SU-DHL-6 (cell line): ENCODE results near the gene PTPRQ.

ENCODE experiments used
- H2AFZ ChIP-seq: fragments of 200-600 bp; sonication (generic); 2 replicates; pipeline ENCODE4 v1.6.1; 2014; ENCODE audit warnings: low read depth, mild to moderate bottlenecking, moderate library complexity, mixed read lengths, antibody characterized with exemption, low read length; ENCODE audit not compliant: severe bottlenecking
- H3F3A ChIP-seq: fragments of 200-600 bp; shearing (Covaris generic); 2 replicates; pipeline ENCODE4 v1.6.0; 2016; ENCODE audit warnings: antibody characterized with exemption, mild to moderate bottlenecking; ENCODE audit not compliant: insufficient read depth
- H3K27ac ChIP-seq: fragments of 200-600 bp; sonication (generic); 2 replicates; pipeline ENCODE4 v1.5.1; 2016; ENCODE audit warnings: low read depth, mild to moderate bottlenecking, low read length, moderate library complexity, mixed read lengths
- H3K27me3 ChIP-seq: fragments of 200-600 bp; sonication (generic), shearing (Covaris generic); 2 replicates; pipeline ENCODE4 v1.6.0; 2014; ENCODE audit warnings: mild to moderate bottlenecking, low read length
- H3K36me3 ChIP-seq: fragments of 200-600 bp; sonication (generic); 2 replicates; pipeline ENCODE4 v1.6.1; 2014; ENCODE audit warnings: mild to moderate bottlenecking, low read length, mixed read lengths
- H3K4me2 ChIP-seq: fragments of 300-600, 200-600 bp; shearing (Covaris generic), sonication (generic); 2 replicates; pipeline ENCODE4 v1.6.0; 2014; ENCODE audit warnings: low read length, low read depth, mild to moderate bottlenecking; ENCODE audit not compliant: poor library complexity, severe bottlenecking
- H3K4me3 ChIP-seq: fragments of 200-600 bp; sonication (generic); 2 replicates; pipeline ENCODE4 v1.5.1; 2014; ENCODE audit warnings: antibody characterized with exemption, low read length, mild to moderate bottlenecking, mixed read lengths; ENCODE audit not compliant: insufficient read depth, poor library complexity, severe bottlenecking
- H3K79me2 ChIP-seq: fragments of 200-600 bp; sonication (generic); 2 replicates; pipeline ENCODE4 v1.6.1; 2014; ENCODE audit warnings: mild to moderate bottlenecking, low read length, moderate library complexity; ENCODE audit not compliant: insufficient read depth
- H3K9ac ChIP-seq: fragments of 200-600 bp; sonication (generic); 2 replicates; pipeline ENCODE4 v1.7.0; 2014; ENCODE audit warnings: mild to moderate bottlenecking, low read length
- H3K9me2 ChIP-seq: fragments of 200-600 bp; sonication (generic); replicated peaks from 2 replicates; pipeline ENCODE4 v1.6.1; 2014; ENCODE audit warnings: low read length; ENCODE audit not compliant: insufficient read depth
- H3K9me3 ChIP-seq: fragments of 200-600 bp; sonication (generic); 2 replicates; pipeline ENCODE4 v1.6.1; 2014; ENCODE audit warnings: low read length, mixed read lengths; ENCODE audit not compliant: insufficient read depth
- H4K20me1 ChIP-seq: fragments of 200-600 bp; sonication (generic); 2 replicates; pipeline ENCODE4 v1.6.1; 2014; ENCODE audit warnings: low read depth, mild to moderate bottlenecking, antibody characterized with exemption, low read length, moderate library complexity, mixed read lengths
- EZH2phosphoT487 ChIP-seq: fragments of 200-600 bp; sonication (generic), shearing (Covaris generic); conservative IDR thresholded peaks from 2 replicates; pipeline ENCODE4 v1.6.1; 2018; ENCODE audit warnings: mild to moderate bottlenecking, antibody characterized with exemption, low read length, moderate library complexity, mixed read lengths
- TF ChIP-seq, protein P1 (sequence below): fragments of 200-600 bp; sonication (generic); IDR thresholded peaks from one replicate; pipeline ENCODE4 v1.5.1; 2017; ENCODE audit warnings: antibody characterized with exemption, mild to moderate bottlenecking, low read length, moderate library complexity; ENCODE audit not compliant: insufficient read depth, poor library complexity, severe bottlenecking

The PTPRQ gene

DNA sequence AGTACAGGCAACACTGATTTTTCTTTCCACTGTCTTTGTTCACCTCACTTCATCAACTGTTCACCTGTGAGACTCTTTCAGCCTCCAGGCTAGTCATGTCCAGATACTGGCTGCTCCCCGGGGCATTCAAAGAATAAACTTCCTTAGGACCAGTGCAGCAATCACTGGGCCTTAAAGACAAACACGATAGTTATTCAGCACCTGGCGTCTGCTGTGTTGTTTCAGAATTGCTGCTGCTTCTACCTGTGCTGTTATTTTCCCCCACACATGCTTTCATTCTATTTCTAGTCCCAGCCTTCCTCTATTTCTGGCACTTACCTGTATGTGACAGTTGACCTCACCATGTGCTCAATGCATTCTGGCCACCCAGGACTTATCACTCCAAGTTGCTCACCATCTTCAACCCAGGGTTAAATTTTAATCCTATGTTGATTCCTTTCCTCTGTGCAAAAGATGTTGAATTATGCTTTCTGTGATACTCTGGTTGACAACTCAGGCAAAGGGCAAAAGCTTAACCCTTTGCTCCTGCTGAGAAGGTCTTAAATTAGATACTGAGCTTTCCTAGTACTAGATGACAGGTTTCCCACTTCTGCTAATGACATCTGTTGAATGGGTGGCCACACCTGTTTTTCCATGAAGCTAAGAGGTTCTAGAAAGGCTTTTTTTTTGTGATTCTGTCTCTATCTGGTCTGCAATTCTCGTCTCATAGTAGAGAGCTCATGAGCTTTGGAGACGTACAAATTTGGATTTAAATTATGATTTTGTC is 41.4 kb downstream of the PTPRQ start:
- no peaks in the 10 kb centered on the region for H3K36me3 ChIP-seq
- no peaks in the 10 kb centered on the region for H3K27me3 ChIP-seq
- no peak for TF ChIP-seq EZH2phosphoT487
- TF ChIP-seq, protein P1, sequence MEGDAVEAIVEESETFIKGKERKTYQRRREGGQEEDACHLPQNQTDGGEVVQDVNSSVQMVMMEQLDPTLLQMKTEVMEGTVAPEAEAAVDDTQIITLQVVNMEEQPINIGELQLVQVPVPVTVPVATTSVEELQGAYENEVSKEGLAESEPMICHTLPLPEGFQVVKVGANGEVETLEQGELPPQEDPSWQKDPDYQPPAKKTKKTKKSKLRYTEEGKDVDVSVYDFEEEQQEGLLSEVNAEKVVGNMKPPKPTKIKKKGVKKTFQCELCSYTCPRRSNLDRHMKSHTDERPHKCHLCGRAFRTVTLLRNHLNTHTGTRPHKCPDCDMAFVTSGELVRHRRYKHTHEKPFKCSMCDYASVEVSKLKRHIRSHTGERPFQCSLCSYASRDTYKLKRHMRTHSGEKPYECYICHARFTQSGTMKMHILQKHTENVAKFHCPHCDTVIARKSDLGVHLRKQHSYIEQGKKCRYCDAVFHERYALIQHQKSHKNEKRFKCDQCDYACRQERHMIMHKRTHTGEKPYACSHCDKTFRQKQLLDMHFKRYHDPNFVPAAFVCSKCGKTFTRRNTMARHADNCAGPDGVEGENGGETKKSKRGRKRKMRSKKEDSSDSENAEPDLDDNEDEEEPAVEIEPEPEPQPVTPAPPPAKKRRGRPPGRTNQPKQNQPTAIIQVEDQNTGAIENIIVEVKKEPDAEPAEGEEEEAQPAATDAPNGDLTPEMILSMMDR, result no peak
- no peak overlapping the region for H3K9ac ChIP-seq
- H3K27ac ChIP-seq, result no peak overlapping the region
- H2AFZ ChIP-seq, result no peak overlapping the region
- H3K4me3 ChIP-seq, result no peak overlapping the region
- no peaks in the 10 kb centered on the region for H3K79me2 ChIP-seq
- no peaks in the 10 kb centered on the region for H3K9me2 ChIP-seq
- H3K4me2 ChIP-seq, result no peak overlapping the region
- H3K9me3 ChIP-seq, result no peaks in the 10 kb centered on the region
- H4K20me1 ChIP-seq, result no peaks in the 10 kb centered on the region
- no peaks in the 10 kb centered on the region for H3F3A ChIP-seq

DNA sequence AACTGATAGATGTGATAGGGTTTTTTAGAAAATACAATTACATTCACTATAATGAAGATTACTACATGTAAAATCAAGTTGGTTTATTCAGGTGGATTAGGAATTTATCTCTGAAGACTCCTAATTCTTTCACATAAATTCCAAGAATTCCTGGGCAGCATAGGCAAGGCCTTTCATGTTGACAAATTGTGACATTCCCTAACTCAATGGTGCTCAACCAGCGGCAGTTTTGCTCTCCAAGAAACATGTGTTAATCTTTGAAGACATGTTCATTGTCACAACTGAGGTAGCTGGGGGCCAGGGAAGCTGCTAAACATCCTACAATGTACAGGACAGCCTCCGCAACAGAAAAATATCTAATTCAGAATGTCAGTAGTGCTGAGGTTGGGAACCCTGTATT is 46.3 kb downstream of the PTPRQ start:
- no peaks in the 10 kb centered on the region for H3K36me3 ChIP-seq
- H2AFZ ChIP-seq, result no peak overlapping the region
- no peaks in the 10 kb centered on the region for H3K9me3 ChIP-seq

DNA sequence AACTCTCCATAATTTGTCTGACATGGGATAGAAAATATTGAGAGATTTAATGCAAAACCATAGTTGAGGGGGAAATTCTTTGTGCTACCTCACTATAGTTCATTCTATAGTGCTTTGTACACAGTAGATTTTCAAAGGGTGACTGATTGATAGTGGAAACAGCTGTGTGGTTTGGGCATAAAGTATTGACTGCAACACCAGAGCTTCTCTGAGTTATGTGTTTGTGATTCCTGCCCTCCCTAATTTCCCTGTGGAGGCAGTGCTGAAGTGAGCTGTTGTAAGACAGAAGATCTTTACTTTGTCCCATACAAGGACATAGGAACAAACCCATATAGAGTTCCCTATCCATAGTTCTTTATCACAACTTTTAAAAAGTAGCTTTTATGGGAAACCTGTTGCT is 47.1 kb downstream of the PTPRQ start:
- no peak overlapping the region for H3K9ac ChIP-seq
- H3K4me3 ChIP-seq, result no peak overlapping the region
- H3K4me2 ChIP-seq, result no peak overlapping the region
- H2AFZ ChIP-seq, result no peak overlapping the region
- H3K79me2 ChIP-seq, result no peaks in the 10 kb centered on the region
- no peak overlapping the region for H3K27ac ChIP-seq
- no peaks in the 10 kb centered on the region for H4K20me1 ChIP-seq
- H3F3A ChIP-seq, result no peaks in the 10 kb centered on the region
- H3K27me3 ChIP-seq, result no peaks in the 10 kb centered on the region
- H3K36me3 ChIP-seq, result no peaks in the 10 kb centered on the region
- no peak for TF ChIP-seq EZH2phosphoT487
- TF ChIP-seq, protein P1, result no peak
- no peaks in the 10 kb centered on the region for H3K9me3 ChIP-seq
- no peaks in the 10 kb centered on the region for H3K9me2 ChIP-seq

More for the DNA sequence above, 46.3 kb downstream of the PTPRQ start:
- no peak overlapping the region for H3K4me2 ChIP-seq
- H3F3A ChIP-seq, result no peaks in the 10 kb centered on the region
- no peaks in the 10 kb centered on the region for H3K9me2 ChIP-seq
- TF ChIP-seq, protein P1, result no peak
- no peak for TF ChIP-seq EZH2phosphoT487
- no peaks in the 10 kb centered on the region for H4K20me1 ChIP-seq
- H3K4me3 ChIP-seq, result no peak overlapping the region
- no peak overlapping the region for H3K27ac ChIP-seq
- H3K79me2 ChIP-seq, result no peaks in the 10 kb centered on the region
- H3K9ac ChIP-seq, result no peak overlapping the region
- no peaks in the 10 kb centered on the region for H3K27me3 ChIP-seq
